ENCODE results near the gene C17orf58.
"Not testable (repeated sequence)": the region's sequence is repeated elsewhere in the genome, so short reads cannot be mapped to it uniquely, and the experiment has no call there.

The C17orf58 gene

DNA sequence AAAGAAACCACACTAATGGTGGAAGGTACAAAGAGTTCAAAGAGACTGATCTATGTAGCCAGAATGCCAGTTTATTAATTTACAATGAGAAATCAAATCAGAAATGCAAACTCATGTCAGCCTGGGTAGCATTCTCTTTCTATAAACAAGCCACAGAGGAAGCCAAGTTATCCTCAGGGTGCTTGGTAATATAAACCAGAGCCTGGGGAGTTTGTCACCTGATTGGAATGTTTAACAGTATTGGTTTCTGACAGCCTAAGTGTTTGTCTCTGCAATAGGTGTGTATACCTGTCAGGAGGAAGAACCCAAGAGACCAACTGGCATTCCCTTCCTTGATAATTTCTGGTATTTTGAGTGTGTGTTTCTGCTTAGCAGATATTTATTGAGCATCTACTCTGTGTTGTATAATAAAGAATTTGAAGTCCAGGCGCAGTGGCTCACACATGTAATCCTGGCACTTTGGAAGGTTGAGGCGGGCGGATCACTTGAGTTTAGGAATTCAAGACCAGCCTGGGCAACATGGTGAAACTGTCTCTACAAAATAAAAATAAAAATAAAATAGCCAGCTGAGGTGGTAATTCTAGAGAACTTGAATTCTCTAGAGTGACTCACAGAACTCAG is 3.1 kb upstream of the C17orf58 start:
- DNase-seq = no peak

DNA sequence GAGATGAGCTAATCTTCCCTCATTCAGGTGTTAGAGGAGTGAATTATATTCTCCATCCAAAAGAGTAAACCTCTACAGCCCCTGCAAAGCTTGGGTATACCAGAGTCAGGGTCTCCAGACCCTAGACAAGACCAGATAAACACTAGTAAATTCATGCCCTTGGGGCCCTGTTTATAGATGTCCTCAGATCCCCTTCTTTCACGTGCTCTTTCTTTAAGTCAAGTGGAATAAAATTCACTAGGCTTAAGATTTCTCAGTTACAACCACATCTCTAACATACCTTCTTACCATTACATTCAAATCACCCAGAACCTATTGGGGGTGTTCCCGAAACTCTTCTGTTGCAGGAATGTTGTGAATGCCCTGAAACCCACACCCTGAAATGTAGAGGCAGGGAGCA is 2.2 kb upstream of the C17orf58 start:
- DNase-seq = no peak

DNA sequence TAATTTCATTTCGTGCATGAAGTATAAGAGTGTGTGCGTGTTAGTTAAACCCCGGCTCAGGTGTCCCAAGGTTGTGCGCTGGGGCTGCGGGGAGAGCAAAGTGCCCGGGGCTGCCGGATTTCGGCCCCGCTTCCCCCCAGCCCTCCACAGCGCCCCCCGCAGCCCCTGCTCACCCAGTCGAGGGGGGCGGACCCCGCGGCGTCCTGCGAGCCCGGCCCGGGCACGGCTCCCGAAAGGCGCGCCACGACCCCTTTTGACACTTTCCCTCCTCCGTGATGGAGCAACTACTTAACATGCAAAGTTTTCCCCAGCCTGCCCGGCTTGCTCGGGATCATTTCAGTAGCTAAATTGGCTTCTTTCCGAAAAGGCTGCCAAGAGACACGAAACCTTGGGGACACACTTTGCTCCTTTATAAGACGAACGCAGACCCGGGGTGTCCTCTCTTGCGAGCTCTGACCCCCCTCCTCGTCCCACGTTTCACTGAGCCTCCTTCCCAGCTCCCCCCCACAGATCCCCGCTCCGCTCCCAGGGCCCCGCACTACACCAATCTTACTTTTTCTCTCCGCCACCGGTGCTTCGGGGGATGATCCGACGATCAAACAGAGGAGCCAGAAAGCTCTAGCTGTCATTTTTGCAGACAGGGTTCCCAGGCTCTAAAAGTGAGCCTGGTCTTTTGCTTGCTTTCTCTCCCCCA is 552 bp downstream of the C17orf58 start:
- DNase-seq = no peak

DNA sequence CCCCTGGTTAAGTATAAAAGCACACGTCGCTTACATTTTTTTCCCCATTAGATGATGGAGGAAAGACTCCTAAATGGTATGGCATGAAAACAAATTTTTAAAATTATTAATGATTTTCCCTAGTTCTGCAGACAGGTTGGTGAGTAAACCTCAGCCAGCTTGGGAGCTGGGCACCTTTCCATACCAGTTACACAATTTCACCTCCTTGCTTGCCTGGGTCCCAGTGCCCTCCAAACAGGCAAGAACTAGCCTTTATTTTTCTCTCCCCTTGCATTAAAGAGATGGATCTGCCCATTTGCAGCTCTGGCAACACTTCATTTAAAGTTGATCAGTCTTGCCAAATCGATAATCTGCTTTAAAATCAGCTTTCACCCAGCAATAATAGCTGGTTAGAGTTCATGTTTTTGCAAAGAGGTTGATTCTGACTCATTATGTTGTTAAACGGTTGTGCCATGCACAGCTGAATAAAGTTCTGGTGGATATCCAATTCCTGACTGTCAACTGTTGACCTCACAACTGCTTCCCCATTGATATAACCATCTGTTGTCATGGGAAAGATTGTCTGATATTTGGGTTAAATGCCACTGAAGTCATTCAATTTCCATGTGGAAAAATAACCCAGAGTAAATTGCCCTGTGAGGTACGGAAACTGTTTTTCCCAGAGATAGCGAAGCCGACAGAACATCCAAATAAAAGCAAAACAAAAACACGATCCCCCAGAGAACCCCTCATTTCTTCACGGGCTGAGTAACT is 1.3 kb downstream of the C17orf58 start:
- peak; percentile 33 for DNase-seq

DNA sequence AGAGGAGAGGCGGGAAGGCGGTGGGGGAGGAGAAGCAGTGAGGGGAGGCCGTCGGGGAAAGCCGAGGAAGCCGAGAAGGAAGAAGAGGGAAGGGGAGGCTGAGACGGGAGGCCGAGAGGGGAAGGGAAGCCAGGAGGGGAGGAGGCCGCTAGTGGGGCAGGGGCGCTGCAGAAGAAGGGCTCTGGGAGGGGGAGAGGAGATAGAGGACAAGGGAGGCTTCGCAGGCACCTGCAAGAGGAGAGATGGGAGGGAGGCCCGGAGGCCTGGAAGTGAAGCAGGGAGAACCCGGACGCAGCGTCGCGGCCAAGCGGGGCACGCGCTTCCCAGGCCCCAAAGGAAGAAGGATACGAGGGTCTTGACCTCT is 2.3 kb downstream of the C17orf58 start:
- DNase-seq = no peak

DNA sequence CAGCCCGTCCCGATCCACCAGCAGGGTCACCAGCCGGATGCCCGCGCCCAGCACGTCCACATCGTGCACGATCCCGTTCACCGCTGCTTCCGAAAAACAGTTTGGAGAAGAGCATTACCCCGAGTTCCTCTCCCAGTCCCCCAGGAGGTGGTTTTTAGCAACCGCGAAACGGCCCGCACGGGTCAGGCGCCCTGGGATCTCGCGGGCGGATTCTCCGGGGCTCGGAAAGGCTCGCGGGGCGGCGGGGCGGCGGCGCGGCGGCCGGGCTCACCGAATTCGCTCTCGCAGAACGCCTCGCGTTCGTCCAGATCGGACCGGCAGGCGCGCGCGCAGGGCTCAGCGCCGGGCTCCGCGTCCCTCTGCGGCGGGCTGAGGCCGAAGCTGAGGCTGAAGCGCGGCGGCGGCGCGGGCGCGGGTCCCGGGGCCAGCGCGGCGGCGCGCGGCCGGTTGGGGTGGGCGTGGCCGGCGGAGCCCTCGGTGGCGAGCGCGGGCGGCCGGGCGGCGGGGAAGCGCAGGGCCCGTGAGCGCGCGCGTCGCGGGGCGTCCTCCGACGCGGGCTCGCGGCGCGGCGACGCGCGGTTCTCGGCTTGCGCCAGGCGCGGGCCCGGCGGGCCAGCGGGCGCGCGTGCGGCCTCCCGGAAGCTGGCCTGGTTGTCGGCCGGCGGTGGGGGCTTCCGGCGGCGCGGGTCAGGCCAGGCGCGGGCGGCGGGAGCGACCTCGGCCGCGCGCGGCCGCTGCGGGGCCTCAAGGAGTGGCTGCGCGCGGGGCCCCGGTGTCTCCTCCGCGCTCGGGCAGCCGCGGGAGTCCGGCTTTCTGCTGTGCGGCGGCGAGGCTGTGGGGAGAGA is 2.9 kb downstream of the C17orf58 start:
- peak; percentile 73 for DNase-seq

DNA sequence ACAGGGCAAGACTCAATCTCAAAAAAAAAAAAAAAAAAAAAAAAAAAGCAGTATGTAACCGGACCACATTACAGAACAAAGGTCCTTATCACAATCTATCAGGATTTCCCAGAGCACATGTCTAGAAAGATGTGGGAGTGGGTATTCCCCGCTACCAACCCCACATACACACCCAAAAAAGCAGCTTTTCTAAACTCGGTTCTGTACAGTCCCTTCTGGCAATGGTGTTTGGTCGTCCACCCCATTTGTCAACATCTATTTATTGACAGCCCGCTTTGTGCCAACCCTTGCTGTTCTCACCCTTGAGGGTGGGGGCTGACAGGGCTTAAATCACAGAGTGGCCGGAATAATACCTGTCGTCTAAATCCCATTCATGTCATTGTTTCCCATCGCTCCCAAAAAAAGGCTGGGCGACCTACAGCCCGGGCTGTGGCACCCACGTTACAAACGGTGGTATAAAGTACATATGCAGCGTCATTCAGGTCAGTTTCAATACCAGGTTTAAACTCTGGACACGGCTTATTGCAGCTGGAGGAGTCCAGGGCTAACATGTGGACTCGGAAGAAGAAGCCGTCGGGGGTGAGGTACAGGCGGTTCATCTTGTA is 3.6 kb downstream of the C17orf58 start:
- no peak for DNase-seq

DNA sequence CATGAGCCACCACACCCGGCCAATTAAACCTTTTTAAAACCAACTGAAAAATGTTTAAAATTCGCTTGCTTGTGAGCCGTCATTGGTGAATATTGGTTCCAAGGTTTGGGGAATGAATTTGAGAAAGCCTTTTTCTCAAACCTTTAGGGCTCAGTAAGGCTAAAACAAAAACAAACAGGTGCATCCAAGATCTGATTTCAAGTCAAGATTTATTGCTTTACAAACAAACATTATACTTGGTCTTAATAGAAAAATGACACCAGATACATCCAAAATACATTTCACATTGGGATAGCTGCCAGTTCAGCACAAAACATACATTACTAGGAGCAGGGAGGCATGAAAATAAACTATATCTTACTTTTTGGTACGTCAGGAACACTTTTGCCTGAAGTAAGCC is 5.4 kb downstream of the C17orf58 start:
- DNase-seq = no peak

DNA sequence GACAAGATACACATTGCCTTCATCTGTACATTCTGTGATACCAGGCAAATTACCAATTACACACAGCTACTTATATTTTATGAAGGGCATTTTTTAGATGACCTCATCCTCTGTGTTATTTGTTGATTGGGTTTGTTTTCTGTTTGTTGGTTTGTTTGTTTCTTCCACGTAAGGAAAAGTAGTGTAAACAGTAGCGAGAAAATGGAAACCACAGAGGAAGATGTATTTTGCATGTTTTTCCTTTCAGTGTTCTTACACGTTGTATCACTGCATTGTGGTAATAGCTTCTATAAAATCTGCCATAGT is 12.9 kb downstream of the C17orf58 start:
- no peak for DNase-seq

DNA sequence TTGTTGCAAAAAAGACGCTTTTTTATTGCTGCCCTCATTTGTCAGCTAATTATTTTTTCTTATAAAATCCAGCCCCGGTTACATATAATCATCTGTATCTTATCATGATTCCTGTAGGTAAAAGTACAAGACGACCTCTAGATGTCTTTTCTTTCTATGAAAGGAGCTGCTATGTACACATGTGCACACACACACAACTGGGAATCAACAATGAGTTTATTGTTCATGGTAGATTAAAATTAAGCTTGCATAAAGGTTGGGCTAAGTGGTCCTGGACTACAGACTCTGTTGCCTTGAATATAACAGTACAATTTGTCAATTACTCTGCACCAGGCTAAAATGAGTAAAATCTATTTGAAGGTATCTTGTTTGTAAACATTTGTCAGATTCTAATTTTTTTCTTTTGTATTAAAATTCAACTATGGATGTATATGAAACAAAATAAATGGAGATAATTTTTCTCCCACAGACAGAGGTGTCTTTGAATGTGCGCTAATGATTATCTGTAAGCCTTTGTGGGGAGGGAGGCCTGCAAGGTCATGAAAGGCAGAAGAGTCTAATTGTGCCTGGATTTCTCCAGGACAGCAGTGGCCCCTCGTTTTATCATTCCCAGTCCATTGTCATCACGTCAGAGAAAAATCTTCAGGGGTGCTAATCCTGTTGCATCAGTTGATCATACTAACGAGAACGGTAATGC is 13.4 kb downstream of the C17orf58 start:
- no peak for DNase-seq

DNA sequence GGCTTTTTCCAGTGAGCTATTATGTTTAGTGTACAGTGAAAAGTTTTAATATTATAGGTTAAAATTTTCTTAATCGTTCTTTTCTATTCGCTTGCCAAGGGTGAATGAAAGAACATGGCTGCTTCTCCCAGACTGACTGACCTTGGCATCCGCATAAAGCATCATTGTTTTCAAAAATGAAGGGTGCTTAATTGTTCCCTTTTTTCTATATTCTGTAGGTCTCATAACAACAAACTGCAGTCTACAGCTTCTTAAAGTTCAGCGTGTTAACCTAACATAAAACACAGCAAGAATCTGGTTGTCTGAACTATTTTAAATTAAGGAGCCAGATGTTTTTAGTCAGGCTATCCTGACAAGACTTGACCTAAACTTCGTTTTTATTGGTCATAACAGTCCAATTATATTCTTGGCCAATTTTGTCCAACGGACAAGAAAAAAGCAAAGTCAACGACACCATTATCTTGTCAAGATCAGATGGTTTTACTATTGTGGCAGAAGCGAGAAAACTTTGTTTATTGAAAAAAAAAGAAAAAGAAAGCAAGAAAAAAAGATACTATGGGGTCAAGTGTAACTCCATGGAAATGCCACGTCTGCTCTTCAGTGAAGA is 14.1 kb downstream of the C17orf58 start:
- DNase-seq = peak; percentile 33

DNA sequence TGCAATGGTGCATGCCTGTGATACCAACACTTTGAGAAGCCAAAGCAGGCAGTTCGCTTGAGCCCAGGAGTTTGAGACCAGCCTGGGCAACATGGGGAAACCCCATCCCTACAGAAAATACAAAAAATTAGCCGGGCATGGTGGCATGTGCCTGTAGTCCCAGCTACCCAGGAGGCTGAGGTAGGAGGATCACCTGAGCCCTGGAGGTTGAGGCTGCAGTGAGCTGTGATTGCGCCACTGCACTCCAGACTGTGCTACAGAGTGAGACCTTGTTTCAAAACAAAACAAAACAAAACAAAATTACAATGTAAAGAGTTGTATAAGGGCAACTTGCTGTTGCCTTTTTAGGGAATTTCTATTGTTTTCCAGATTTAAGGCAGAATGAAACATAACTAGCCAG is 15.4 kb downstream of the C17orf58 start:
- DNase-seq = not testable (repeated sequence)

DNA sequence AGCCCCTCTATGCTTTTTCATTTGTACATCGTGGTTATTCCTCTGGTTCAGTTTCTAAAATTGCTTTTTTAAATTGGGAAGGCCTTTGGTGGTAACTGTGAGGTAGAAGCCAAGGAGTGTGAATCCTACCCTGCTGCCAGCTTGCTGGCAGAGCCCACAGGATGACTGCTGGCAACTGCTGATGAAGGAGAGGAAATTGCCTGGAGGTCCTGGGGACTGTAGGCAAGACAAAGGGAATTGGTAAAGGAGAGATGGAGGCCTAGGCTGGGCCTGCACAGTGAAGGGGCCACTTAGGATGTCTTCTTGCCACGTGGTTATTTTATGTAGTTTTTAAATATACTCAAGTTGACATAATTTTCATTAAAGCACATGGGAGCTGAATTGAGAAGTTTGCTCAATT is 15.8 kb downstream of the C17orf58 start:
- DNase-seq = no peak

DNA sequence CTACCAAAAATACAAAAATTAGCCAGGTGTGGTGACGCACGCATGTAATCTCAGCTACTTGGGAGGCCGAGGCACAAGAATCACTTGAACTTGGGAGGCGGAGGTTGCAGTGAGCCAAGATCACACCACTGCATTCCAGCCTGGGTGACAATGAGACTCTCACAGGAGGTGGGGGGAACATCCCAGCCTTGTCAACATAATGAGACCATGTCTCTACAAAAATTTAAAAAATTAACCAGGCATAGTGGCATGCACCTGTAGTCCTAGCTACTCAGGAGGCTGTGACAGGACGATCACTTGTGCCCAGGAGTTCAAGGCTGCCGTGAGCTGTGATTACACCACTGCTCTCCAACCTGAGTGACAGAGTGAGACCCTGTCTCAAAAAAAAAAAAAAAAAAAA is 20.0 kb downstream of the C17orf58 start:
- DNase-seq = not testable (repeated sequence)

DNA sequence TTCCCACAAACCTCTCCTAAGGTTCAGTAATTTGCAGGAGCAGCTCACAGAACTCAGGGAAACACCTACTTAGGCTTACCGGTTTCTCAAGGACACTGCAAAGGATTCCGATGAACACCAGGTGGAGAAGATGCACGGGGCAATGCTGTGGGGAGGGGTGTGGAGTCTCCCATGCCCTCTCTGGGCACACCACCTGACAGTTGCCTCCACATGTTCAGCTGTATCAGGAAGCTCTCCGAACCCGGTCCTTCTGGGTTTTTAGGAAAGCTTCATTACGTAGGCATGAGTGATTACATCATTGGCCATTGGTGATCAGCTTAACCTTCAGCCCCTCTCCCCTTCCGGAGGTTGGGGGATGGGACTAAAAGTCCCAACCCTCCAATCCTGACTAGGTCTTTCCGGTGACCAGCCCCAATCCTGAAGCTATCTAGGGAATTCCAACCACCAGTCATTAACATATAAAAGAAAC is 21.6 kb downstream of the C17orf58 start:
- no peak for DNase-seq

DNA sequence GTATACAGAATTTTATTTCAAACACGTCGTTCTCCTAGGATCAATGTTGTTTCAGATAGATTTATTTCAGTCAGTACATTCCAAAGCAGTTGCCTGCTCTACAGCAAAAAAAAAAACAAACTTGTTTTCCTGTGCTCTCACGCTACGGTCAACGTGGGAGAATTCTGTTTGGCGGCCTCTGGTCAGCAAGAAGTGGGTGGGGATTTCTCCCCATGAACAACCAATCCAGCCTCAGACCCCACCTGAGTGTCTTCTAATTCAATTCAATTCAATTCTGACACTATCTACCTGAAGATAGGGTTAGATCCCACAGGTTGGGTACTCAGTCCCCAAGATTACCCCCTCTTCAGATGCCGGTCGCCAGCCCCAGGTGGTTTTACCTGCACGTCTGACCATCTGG is 22.1 kb downstream of the C17orf58 start:
- DNase-seq = no peak

DNA sequence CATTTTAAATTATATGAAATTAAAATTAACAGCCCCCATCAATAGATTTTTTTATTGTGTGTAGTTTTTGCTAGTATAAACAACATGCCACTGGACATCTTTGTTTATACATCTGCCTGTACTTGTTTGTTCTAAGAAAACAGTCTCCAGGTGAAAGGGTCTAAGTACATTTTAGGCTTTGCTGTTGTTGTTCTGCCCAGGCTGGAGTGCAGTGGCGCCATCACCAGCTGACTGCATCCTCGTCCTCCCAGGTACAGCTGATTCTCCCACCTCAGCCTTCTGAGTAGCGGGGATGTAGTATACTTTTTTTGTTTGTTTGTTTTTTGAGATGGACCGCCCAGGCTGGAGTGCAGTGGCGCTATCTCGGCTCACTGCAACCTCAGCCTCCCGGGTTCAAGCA is 25.5 kb downstream of the C17orf58 start:
- DNase-seq = no peak

DNA sequence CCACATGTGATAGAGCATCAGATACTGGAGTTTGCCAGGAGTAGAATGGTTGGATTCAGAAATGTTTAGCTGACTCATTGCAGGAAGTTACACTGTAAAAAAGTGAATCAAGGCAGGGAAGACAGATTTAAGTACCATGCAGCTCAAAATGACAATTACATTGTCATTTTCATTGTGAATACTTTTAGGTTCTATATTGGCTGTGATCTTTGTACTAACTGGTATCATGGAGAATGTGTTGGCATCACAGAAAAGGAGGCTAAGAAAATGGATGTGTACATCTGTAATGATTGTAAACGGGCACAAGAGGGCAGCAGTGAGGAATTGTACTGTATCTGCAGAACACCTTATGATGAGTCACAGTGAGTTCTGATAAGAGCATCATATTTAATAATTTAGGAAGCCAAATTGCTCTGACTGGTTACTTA is 33.1 kb downstream of the C17orf58 start:
- peak; percentile 61 for DNase-seq

DNA sequence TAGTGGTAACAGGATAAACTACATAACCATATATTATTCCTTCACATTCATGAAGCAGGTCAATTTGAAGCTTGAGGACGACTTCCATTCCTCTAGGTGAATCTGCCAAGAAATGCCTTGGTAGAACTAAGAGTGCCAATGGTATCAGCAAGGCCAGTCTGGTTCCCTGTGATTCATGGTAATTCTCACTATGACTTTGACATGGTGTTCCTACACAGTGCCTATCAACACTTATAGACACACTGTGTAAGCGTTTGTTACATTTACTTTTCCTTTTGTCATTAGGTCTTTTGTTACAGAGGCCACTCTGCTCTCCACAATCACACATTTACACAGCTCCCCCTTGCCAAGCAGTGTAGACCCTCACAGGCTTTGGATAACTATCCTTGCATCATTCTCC is 34.1 kb downstream of the C17orf58 start:
- DNase-seq = not testable (repeated sequence)

DNA sequence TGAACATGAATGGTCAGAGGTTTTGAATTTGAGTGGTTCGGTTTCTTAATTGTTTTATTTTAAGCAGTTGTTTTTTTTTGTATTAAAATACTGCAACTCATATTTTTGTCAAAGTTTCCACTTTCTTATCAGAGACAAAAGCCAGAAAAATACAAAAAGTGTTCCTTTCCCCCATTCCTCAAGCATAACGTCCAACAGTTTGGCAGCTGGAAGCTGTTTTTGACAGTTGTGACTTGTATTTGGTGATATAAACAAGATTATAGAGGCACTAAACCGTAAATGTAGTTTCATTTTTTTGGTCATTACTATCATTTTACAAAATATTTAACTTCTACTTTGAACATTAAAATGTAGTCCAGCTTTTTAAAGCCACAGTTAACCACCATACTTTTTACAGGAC is 36.0 kb downstream of the C17orf58 start:
- not testable (repeated sequence) for DNase-seq

DNA sequence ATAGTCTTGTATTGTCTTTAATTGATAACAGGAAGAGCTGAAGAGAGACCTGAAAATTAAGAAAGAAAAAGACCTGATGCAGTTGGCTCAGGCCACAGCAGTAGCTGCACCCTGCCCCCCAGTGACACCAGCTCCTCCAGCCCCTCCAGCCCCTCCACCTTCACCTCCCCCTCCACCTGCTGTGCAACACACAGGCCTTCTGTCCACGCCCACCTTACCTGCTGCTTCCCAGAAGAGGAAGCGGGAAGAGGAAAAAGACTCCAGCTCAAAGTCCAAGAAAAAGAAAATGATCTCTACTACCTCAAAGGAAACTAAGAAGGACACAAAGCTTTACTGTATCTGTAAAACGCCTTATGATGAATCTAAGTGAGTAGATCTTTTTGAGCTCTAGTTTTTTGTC is 36.8 kb downstream of the C17orf58 start:
- no peak for DNase-seq

DNA sequence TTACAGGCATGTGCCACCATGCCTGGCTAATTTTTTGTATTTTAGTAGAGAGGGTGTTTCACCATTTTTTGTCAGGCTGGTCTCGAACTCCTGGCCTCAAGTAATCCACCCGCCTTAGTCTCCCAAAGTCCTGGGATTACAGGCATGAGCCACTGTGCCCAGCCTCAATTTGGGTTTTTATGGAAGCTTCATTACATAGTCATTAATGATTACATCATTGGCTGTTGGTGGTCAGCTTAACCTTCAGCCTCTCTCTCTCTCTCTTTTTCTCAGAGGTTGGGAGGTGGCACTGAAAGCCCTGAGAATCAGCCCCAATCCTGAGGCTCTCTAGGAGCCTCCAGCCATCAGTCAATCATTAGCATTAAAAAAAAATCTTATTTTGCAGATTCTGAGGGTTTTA is 45.3 kb downstream of the C17orf58 start:
- DNase-seq = no peak

All from midbrain (tissue), 1 donor.